Activated B cell treated with CpG ODN at 0.5 μM for 24 hours (primary cell): ENCODE measurements around the gene PLEKHA5. TPM values are rescaled to one million over a fixed set of nuclear protein-coding genes. Genes with fewer than 3 reads are reported as not detected.

ENCODE experiments used
- ATAC-seq: fragments of 200-7000 bp; cut with Tn5 transposase; one replicate; pipeline ENCODE4 v1.10.0; 2021; ENCODE audit warnings: low read depth, mild to moderate bottlenecking, moderate library complexity
- CTCF ChIA-PET: fragments of 350-600 bp; sonication (Branson Sonifier 250); formaldehyde crosslinking; loops from one replicate; lab custom pipeline; 2021; ENCODE audit warnings: antibody characterized with exemption; lab: Charles Lee
- POLR2A ChIA-PET: fragments of 350-600 bp; sonication (Branson Sonifier 250); formaldehyde crosslinking; loops from one replicate; lab custom pipeline; 2021; ENCODE audit warnings: antibody characterized with exemption; lab: Charles Lee
- DNase-seq: peaks from one replicate; pipeline ENCODE4 v3.0.0; 2022
- H3K27ac Mint-ChIP-seq: one replicate; pipeline ENCODE4 v1.8.0; 2020; ENCODE audit warnings: mixed read lengths
- H3K27me3 Mint-ChIP-seq: one replicate; pipeline ENCODE4 v1.8.0; 2021; ENCODE audit warnings: mixed read lengths
- H3K36me3 Mint-ChIP-seq: one replicate; pipeline ENCODE4 v1.8.0; 2021; ENCODE audit warnings: low read depth, mixed read lengths
- H3K4me1 Mint-ChIP-seq: one replicate; pipeline ENCODE4 v1.8.0; 2021; ENCODE audit warnings: mixed read lengths
- H3K4me3 Mint-ChIP-seq: one replicate; pipeline ENCODE4 v1.8.0; 2020; ENCODE audit warnings: mild to moderate bottlenecking, mixed read lengths
- H3K9me3 Mint-ChIP-seq: one replicate; pipeline ENCODE4 v1.8.0; 2020; ENCODE audit warnings: mixed read lengths
- intact Hi-C: fragments of 100-400 bp; cut with micrococcal nuclease; formaldehyde crosslinking; loops from one replicate; pipeline ENCODE4 v1.15.1; 2024
- total RNA-seq: library from RNA; stranded (reverse); gene quantifications from 2 replicates; pipeline ENCODE4 v1.2.3, GENCODE V29; 2022
- TF ChIP-seq, protein P1 (sequence below): fragments of 200-600 bp; IDR thresholded peaks from one replicate; pipeline ENCODE4 v1.8.0; 2022; ENCODE audit warnings: antibody characterized with exemption, mild to moderate bottlenecking

Gene PLEKHA5
- total RNA-seq, 1 donor from 2014 or later, result 0.11 TPM

DNA sequence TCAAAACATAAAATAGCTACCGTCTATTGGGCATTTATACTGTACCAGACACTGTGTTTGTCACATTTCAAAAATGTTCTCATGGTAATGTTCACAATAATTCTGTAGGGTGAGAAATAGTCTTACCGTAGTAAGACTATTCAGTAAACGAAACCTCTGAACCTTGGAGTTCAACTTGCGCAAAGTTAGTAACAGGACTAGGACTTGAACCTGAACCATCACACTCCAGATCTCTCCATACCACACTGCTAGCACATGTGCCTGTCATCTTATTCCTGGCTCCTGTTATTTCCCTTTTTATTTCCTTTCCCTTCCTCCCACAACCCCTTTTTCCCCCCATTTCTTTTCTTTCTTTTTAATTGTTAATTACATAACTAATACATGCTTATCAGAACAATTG, 65.4 kb downstream of the PLEKHA5 start:
- intact Hi-C loops, result no loop called here
- Mint-ChIP-seq H3K4me3 (no peak overlapping the region), H3K9me3 (no peaks in the 10 kb centered on the region), H3K27me3 (no peaks in the 10 kb centered on the region), H3K4me1 (no peaks in the 10 kb centered on the region), H3K36me3 (no peaks in the 10 kb centered on the region), H3K27ac (no peak overlapping the region)
- TF ChIP-seq, protein P1, sequence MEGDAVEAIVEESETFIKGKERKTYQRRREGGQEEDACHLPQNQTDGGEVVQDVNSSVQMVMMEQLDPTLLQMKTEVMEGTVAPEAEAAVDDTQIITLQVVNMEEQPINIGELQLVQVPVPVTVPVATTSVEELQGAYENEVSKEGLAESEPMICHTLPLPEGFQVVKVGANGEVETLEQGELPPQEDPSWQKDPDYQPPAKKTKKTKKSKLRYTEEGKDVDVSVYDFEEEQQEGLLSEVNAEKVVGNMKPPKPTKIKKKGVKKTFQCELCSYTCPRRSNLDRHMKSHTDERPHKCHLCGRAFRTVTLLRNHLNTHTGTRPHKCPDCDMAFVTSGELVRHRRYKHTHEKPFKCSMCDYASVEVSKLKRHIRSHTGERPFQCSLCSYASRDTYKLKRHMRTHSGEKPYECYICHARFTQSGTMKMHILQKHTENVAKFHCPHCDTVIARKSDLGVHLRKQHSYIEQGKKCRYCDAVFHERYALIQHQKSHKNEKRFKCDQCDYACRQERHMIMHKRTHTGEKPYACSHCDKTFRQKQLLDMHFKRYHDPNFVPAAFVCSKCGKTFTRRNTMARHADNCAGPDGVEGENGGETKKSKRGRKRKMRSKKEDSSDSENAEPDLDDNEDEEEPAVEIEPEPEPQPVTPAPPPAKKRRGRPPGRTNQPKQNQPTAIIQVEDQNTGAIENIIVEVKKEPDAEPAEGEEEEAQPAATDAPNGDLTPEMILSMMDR, result no peak
- DNase-seq (no peak), ATAC-seq (no peak)
- ChIA-PET POLR2A (no interaction called here), CTCF (no interaction called here)

DNA sequence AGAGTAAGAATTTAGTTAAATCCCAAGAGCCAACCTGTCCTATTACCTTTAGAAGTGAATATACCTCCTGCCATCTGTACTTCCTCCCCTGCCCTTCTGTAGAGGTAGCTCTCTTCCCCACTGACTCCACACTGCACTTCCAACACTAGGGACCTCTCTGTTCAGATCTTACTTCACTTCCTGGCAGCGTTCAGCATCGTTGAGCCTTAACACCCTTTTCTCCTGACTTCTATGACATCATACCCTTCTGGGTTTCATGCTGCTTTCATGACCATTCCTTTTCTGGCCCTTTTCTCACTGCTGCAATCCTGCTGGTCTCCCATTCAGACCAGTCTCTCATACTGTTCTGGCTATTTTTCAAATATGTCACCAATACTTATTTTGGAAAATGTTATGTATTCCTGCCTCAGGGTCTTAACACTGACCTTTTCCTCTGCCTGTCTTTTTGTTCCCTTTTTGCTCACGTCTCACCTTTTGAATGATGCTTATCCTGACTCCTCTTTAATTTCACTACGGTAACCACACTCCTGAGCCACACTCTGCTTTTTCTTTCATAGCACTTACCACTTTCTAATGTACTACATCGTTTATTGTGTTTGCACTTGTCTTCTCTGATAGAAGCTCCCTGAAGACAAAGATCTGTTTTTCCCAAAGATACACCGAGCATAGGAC, 67.6 kb downstream of the PLEKHA5 start:
- Mint-ChIP-seq H3K27ac (no peak overlapping the region), H3K9me3 (no peaks in the 10 kb centered on the region), H3K36me3 (no peaks in the 10 kb centered on the region), H3K4me3 (no peak overlapping the region), H3K4me1 (no peaks in the 10 kb centered on the region), H3K27me3 (no peaks in the 10 kb centered on the region)
- POLR2A ChIA-PET, result no interaction called here
- intact Hi-C loops, result no loop called here
- no peak for DNase-seq
- ATAC-seq, result no peak
- TF ChIP-seq, protein P1, result no peak
- CTCF ChIA-PET, result no interaction called here

DNA sequence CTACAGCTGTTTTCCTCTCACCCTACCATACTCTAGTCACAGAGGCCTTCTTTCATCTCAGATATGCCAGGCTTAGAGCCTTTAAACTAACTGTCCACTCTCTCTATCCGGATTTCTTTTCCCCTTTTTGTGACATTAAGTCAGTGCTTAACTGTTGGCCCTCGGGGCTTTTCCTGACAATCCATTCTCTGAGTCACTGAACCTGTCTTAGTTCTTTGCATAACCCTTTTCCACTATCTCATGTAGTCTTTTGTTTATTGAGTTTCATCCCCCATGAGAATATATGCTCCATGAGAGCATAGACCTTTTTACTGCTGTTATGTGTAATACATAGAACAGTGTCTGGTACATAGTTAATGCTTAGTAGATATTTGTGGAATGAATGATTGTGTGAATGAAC, 68.7 kb downstream of the PLEKHA5 start:
- Mint-ChIP-seq H3K27ac (no peak overlapping the region), H3K36me3 (no peaks in the 10 kb centered on the region), H3K4me1 (no peaks in the 10 kb centered on the region), H3K4me3 (no peak overlapping the region), H3K9me3 (no peaks in the 10 kb centered on the region), H3K27me3 (no peaks in the 10 kb centered on the region)
- ChIA-PET POLR2A (no interaction called here), CTCF (no interaction called here)
- no peak for DNase-seq
- no peak for ATAC-seq
- TF ChIP-seq, protein P1, result no peak
- intact Hi-C loops, result no loop called here

DNA sequence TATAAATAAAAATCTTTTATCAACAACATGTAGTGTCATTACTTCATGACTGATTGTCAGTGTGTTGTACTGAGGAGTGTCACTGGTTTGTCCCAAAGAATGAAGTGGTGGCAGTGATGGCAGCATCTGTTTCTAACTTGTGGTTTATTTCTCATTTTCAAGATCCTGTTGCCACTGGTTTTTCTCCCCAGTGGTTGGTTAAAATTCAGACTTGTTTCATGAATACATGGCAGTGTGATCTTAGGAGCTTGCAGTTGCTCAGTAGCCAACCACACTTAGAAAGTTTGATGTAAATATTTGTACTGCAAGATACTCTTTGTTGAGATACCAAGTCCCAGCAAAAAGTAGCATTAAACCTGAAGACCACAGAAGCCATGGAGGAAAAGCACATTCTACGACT, 69.8 kb downstream of the PLEKHA5 start:
- ATAC-seq (no peak), DNase-seq (no peak)
- POLR2A ChIA-PET, result no interaction called here
- TF ChIP-seq, protein P1, result no peak
- H3K4me1 Mint-ChIP-seq, result no peaks in the 10 kb centered on the region
- H3K4me3 Mint-ChIP-seq, result no peak overlapping the region
- no peaks in the 10 kb centered on the region for H3K9me3 Mint-ChIP-seq
- CTCF ChIA-PET, result interaction anchor here (1.1 kb wide), 1 partner anchor 13 kb away, joined by 3 read pairs; no protein-coding TSS in a partner anchor
- intact Hi-C loops, result no loop called here
- H3K27me3 Mint-ChIP-seq, result no peaks in the 10 kb centered on the region
- H3K36me3 Mint-ChIP-seq, result no peaks in the 10 kb centered on the region
- no peak overlapping the region for H3K27ac Mint-ChIP-seq

DNA sequence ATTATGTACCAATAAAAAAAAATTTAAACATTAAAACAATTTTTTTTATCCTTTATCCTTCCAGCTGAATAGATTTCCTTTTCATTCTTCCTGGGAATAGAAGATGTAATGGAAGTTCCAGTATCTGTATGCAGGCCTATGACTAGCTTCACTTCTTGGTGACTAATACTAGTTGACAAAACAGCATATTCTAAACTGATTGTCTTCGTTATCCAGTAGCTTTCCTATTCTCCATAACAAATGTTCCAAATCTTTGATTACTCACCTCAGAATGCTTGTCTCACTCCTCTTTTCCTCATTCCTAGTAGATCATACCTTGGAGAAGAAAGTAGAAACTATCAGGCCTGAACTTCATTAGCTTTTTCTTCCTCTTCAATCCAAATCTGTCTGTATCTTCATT, 70.7 kb downstream of the PLEKHA5 start:
- TF ChIP-seq, protein P1, result no peak
- intact Hi-C loops, result no loop called here
- no peak for ATAC-seq
- DNase-seq, result no peak
- no peak overlapping the region for H3K27ac Mint-ChIP-seq
- ChIA-PET POLR2A (no interaction called here), CTCF (no interaction called here)
- H3K4me1 Mint-ChIP-seq, result no peaks in the 10 kb centered on the region
- H3K4me3 Mint-ChIP-seq, result no peak overlapping the region
- no peaks in the 10 kb centered on the region for H3K36me3 Mint-ChIP-seq
- no peaks in the 10 kb centered on the region for H3K27me3 Mint-ChIP-seq
- no peaks in the 10 kb centered on the region for H3K9me3 Mint-ChIP-seq
